GM15510 (cell line): Measurements from ENCODE around the gene KDM2B.

Experiments used
- POLR2A ChIP-seq: IDR thresholded peaks from 3 replicates; pipeline ENCODE4 v1.6.1; 2011; ENCODE audit warnings: borderline replicate concordance; ENCODE audit not compliant: insufficient read length; ENCODE audit errors: extremely low read depth

The KDM2B gene

GRCh38 chr12:121514184-121514742 is 66.6 kb downstream of the KDM2B start:
- TF ChIP-seq POLR2A, result no peak

GRCh38 chr12:121513464-121514183 is 67.2 kb downstream of the KDM2B start:
- no peak for TF ChIP-seq POLR2A

GRCh38 chr12:121512561-121512960 is 68.3 kb downstream of the KDM2B start:
- TF ChIP-seq POLR2A, result no peak

- TF ChIP-seq POLR2A, result no peak
Measured at GRCh38 chr12:121511916-121512315, 68.9 kb downstream of the KDM2B start.

DNA sequence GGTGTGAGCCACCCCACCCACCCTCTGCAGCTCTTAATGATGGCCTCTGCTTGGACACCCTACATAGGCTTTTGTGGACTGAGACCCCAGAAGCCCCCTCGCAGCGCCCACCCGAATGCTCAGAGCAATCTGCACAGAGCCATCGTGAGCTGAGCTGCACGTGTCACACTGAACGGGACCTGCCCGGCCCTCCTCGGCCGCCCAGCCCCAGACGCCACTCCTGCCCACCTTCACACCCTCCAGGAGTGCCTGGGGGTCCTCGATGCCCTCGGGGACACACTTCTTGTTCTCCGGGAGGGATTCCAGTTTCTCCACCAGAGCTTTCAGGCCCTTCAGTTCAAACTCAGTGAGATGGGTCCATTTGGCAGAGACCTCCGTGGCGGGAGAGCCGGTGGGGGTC is 71.5 kb downstream of the KDM2B start:
- TF ChIP-seq POLR2A, result no peak

DNA sequence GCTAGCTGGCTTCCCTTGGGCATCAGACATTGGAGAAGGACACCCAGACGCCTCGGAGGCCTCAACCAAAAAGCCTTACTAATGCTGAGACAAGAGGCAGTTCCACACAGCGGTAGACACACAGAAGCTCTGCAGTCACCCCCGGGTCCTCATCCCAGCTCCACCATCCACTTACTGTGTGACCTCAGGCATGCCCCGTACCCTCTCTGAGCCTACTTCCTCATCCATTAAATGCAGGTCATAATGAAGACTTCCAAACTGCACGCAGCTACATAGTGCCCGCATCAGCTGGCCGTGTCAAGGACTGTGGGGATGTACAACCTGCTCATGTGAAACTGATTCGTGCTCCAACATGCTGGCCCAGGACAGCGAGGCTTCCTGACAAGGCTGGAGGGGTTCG is 72.3 kb downstream of the KDM2B start:
- TF ChIP-seq POLR2A, result no peak

DNA sequence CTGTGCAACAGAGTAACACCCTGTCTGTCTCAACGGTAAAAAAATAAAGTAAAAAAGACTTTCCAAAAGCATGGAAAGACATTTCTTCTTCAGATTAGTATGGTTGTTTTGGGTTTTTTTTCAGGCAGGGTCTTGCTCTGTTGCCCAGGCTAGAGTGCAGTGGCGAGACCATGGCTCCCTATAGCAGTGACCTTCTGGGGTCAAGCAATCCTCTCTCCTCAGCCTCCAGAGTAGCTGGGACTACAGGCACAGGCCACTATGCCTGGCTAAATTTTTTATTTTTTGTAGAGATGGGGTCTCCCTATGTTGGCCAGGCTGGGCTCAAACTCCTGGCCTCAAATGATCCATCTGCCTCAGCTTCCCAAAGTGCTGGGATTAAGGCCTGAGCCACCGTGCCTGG is 72.8 kb downstream of the KDM2B start:
- TF ChIP-seq POLR2A, result no peak

DNA sequence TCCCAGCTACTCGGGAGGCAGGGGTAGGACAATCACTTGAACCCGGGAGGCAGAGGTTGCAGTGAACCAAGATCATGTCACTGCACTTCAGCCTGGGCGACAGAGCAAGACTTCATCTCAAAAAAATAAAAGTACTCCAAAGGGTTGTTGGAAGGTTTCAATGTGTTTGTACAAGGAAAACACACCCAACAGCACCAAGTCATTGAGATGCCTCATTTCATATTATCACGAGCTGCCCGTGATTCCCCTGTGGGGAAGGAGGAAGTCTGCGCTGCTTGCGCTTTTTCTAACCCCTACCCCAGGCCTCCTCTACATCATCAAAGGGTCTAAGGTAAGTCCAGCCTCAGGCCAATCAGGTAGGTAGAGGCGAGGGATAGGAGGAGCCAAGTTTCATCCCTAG is 73.6 kb downstream of the KDM2B start:
- no peak for TF ChIP-seq POLR2A

DNA sequence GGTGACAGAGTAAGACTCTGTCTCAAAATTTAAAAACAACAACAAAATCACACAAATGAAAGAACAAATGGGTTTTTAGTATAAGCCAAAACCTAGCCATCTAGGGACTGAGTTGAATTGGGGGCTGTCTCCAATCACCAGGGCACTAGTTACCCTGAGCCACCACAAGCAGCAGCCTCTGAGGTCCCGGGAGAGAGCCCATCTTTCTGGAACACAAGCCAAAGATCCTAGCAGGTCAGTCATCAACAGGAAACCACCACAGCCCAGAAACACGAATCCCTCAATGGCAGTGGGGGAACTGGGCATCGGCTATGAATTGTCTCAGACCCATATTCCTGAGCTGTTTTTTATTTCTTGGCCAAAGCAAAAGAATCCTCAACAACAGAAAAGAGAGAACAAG is 75.3 kb downstream of the KDM2B start:
- no peak for TF ChIP-seq POLR2A

DNA sequence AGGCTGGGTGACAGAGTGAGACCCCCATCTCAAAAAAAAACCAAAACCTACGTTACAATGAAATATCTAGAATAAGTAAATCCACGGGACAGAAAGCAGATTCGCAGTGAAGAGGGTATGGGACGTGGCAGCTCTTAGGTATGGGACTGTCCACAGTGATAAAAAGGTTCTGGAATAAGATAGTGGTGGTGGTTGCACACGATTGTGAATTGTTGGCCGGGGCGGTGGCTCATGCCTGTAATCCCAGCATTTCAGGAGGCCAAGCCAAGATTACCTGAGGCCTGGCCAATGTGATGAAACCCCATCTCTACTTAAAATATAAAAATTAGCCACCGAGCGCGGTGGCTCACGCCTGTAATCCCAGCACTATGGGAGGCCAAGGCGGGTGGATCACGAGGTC is 76.3 kb downstream of the KDM2B start:
- TF ChIP-seq POLR2A, result no peak

DNA sequence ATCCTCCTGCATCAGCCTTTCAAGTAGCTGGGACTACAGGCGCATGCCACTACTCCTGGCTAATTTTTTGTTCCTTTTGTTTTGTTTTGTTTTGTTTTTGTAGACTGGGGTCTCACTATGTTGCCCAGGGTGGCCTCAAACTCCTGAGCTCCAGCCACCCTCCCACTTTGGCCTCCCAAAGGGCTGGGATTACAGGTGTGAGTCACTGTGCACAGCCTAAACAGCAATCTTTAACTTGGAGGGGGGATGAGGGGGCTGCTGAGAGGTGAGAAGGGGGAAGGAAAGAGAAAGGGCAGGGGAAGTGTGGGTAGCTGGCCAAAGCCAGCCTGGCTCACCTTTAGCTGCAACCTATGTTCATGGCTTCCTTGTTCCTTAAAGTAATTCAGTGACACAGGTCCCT is 77.4 kb downstream of the KDM2B start:
- TF ChIP-seq POLR2A, result no peak

DNA sequence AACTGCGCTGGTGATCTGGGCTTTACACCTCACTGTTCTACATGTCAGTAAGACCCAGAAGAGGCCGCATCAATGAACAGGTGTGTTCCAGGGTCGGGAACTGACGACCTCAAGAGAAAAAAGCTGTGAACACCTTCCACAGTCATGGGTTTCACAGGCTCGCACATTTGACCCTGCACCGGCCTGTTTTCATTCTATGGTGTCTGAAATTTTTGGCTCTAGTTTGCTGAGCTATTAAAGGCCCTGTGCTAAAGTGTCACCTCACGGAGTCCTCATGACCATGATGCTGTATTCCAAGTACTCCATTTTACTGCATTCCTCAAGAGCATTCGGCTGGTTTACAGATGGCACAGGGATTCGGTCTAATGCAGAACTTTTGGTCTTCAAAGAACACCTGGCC is 78.9 kb downstream of the KDM2B start:
- no peak for TF ChIP-seq POLR2A

DNA sequence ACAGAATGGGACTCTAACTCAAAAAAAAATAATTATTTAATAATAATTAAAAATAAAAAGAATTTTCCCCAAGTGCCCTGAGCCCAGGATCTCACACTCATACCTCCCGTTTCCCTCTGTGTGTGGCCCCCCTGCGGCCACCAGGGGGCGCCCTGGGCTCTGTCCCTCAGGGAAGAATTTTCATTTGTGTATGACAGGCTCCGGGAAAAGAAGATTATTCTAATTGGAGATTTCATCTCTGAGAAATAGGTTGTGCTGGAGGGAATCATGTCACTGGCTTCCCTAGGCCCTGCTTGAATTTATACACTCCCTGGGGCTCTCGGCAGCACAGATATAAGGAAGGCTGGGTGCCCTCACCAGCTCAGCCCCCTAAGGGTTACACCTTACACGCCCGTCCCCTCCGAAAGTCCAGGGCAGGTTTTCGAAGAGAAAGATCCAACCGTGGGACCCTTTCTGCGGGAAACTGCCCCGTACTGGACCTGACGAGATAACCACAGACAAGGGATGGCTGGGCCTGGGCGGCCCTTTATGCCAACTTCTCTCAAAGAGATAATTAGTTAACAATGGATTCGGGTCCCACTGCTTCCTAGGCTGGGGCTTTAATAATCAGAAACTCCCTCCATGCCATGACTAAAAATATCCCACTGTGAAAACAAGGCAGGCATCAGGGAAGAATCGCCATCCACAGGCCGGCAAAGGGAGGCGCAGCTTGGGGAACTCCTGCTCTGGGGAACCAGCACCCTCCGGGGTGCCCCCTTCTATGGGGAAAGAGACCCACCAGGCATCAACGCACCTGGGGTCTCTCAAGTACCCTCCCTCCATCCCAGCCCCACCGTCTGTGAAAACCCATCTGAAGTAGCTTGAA is 80.7 kb downstream of the KDM2B start:
- no peak for TF ChIP-seq POLR2A

DNA sequence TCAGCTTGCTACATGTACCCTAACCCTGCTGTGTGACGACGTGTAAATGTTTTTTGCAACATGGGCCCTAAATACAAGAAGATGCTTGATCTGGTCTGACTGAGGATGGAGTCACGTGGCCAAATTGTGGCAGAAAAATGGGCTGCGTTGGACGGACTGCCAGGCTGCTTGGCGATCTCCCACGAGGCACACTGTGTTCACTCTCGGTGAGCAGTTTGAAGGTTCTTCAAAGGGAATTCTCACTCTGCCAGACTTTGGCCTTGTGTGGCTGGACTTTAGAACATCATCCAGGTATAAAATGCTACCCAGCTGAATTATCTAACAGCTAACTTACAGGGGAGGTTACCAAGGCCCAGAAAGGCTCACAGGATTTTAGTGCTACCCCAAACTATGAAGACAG is 85.1 kb downstream of the KDM2B start:
- no peak for TF ChIP-seq POLR2A

GRCh38 chr12:121494093-121494787 is 86.6 kb downstream of the KDM2B start:
- no peak for TF ChIP-seq POLR2A
